Activated naive CD4-positive, alpha-beta T cell treated with anti-CD3 and anti-CD28 coated beads, Interleukin-2, amount 10 ng/mL, durations not matched to agents 7 days and 5 days (primary cell): ENCODE data around the gene PPP2R5A.

Experiments used
- CTCF ChIA-PET: fragments of 350-600 bp; sonication (Branson Sonifier 250); formaldehyde crosslinking; loops from one replicate; lab custom pipeline; 2021; ENCODE audit warnings: antibody characterized with exemption; lab: Charles Lee
- DNase-seq: peaks from one replicate; pipeline ENCODE4 v3.0.0-alpha.2; 2020
- H3K27ac Mint-ChIP-seq: one replicate; pipeline ENCODE4 v1.8.0; 2021; ENCODE audit warnings: mild to moderate bottlenecking, moderate library complexity, mixed read lengths
- H3K27me3 Mint-ChIP-seq: one replicate; pipeline ENCODE4 v1.8.0; 2021; ENCODE audit warnings: mild to moderate bottlenecking, mixed read lengths
- H3K36me3 Mint-ChIP-seq: one replicate; pipeline ENCODE4 v1.8.0; 2021; ENCODE audit warnings: mixed read lengths
- H3K4me1 Mint-ChIP-seq: one replicate; pipeline ENCODE4 v1.8.0; 2021; ENCODE audit warnings: mixed read lengths
- H3K4me3 Mint-ChIP-seq: one replicate; pipeline ENCODE4 v1.8.0; 2021; ENCODE audit warnings: mild to moderate bottlenecking, moderate library complexity, mixed read lengths
- H3K9me3 Mint-ChIP-seq: one replicate; pipeline ENCODE4 v1.8.0; 2021; ENCODE audit warnings: mixed read lengths

Gene PPP2R5A

DNA sequence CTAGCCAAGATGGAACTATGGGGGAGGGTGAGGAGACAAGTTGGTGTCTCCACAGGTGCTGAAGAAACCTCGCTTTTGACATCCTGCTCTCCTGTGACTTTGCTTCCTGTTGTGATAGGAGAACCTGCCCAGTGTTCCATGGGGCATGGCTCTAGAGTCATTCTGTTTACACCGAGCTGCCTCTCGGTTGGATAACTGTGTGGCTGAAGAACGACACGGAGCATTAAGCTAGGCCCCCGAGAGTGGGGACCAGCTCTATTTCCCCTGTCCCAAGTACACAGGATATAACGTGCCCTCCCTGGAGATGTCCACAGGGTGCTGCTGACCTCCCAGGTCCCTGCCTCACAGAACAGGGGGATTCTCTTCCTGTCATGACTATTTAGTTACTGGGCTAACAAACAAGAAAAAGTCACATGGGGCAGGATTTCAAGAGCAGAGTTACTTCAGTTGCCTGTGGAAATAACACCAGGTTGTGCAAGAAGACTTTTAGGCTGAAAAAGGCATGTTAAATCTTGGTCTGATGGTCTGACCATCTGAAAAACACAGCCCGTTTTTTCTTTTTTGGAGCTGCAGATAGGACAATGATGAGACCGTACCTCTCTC, 29.4 kb upstream of the PPP2R5A start:
- peaks cover 87% of the 10 kb centered on the region for H3K4me1 Mint-ChIP-seq
- peaks cover 12% of the 10 kb centered on the region for H3K36me3 Mint-ChIP-seq
- H3K4me3 Mint-ChIP-seq: peak overlapping the region; percentile 65
- peak overlapping the region; percentile 91 for H3K27ac Mint-ChIP-seq
- peak; percentile 45 for DNase-seq
- H3K9me3 Mint-ChIP-seq: peaks cover 10% of the 10 kb centered on the region
- CTCF ChIA-PET: interaction anchor here (0.6 to 1.1 kb wide), 5 partner anchors 30 to 221 kb away, joined by 3 to 4 read pairs (median 3); partner anchors contain the start of genes DTL and INTS7
- H3K27me3 Mint-ChIP-seq: no peaks in the 10 kb centered on the region

DNA sequence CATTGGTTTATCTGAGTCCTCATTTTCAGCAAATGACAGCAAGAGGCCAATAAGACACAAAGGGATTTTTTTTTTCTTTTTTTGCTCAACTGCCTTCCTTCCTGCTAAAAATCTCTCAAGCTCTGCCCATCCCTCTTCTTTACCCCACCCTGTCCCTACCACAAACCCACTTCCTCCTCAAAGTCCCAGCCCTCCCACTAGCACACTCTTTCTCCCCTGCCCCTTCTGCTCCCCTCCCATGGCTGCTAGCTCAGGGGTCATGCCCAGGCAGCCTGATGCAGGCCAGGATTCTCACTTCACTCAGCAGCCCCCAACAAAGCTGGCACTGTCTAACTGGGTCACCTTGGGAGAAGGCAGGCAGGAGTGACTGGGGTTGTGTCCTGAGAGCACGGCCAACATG, 28.8 kb upstream of the PPP2R5A start:
- Mint-ChIP-seq H3K4me3 (peak overlapping the region; percentile 65), H3K27ac (peak overlapping the region; percentile 91), H3K9me3 (peaks cover 10% of the 10 kb centered on the region), H3K4me1 (peaks cover 87% of the 10 kb centered on the region), H3K36me3 (peaks cover 12% of the 10 kb centered on the region), H3K27me3 (no peaks in the 10 kb centered on the region)
- peak; percentile 80 for DNase-seq
- CTCF ChIA-PET: interaction anchor here (0.7 to 1.1 kb wide), 5 partner anchors 21 to 35 kb away, joined by 3 to 4 read pairs (median 3); no protein-coding TSS in a partner anchor

DNA sequence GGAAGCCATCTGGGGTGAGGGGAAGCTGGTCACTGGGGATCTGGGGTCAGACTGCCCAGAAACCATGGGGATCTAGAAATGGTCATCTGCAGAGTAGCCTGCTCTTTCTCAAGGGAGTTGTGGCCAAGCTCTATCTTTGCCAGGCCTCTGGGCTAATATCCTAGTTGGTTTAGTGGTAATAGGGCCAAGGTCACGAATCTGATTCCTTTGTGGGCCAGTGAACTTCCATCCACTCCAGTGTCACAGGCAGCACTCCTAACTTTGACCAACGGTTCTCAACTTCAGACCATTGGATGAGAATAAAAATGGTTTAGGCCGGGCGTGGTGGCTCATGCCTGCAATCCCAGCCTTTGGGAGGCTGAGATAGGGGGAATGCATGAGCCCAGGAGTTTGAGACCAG, 28.1 kb upstream of the PPP2R5A start:
- Mint-ChIP-seq H3K4me1 (peaks cover 88% of the 10 kb centered on the region), H3K36me3 (peaks cover 10% of the 10 kb centered on the region), H3K27ac (peak overlapping the region; percentile 91), H3K4me3 (no peak overlapping the region), H3K9me3 (peaks cover 10% of the 10 kb centered on the region), H3K27me3 (no peaks in the 10 kb centered on the region)
- DNase-seq: no peak
- CTCF ChIA-PET: interaction anchor here (0.9 to 1.1 kb wide), 2 partner anchors 22 to 27 kb away, joined by 3 to 4 read pairs; no protein-coding TSS in a partner anchor

DNA sequence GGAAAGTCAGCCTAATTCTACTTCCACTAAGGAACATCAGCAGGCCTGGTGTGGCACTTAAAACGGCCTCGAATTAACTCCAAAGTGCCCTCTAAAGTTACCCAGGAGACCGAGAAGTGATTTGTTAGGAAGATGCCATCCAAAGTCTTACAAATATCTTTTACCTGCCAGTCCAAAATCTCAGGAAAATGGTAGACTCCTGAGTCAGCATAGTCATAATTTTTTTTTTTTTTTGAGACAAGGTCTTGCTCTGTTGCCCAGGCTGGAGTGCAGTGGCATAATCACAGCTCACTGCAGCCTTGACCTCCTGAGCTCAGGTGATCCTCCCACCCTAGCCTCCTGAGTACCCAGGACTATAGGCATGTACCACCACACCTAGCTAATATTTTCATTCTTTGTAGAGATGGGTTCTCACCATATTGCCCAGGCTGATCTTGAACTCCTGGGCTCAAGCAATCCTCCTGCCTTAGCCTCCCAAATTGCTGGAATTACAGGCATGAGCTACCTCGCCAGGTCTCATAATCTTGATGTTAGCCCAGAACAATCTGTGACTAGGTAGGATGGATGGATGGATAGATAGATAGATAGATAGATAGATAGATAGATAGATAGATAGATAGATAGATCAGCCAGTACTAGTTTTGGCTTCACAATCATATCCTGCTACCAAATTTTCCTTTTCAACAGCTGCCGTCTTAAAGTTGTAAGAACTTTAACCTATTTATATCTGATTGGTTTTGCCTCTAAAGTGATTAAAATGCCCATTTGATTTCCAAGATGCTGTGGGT, 25.3 kb upstream of the PPP2R5A start:
- H3K27me3 Mint-ChIP-seq: no peaks in the 10 kb centered on the region
- CTCF ChIA-PET: interaction anchor here (0.9 to 1.0 kb wide), 2 partner anchors 24 kb away, joined by 3 read pairs; no protein-coding TSS in a partner anchor
- peaks cover 63% of the 10 kb centered on the region for H3K4me1 Mint-ChIP-seq

DNA sequence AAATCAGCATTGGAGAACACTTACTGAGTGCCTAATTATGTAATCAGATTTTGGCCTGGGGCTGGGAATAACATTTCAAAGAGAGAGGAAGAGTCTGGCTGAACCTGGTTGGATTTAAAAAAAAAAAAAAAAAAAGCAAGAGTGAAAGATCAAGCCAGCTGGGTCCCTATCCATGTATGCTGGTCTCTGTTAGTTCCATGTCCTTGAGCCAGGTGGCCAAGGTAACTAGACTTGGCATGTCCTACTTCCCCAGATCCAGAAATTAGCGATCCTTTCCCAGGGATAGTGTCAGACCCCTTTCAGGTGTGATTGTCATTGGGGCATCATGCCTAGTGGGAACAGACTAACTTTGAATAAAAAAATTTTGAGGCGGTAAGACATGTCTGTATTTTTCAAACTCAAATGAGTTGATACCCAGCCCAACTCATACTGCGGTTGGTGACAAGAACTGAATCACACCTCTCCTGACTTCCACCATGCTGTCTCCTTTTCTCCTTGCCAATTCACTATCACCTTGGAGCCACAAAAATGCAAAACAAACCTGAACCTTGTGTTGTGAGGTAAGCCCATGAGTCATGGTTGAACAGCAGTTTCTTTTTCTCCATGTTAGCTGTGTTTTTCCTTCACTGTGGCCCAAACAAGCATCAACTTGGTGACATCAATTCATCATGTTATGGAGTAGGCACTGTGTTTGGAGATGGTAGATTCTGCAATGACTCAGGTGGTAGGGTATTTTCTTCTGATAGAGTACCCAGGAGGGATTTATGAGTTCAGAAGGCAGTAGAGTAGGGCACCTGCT, 24.5 kb upstream of the PPP2R5A start:
- peaks cover 10% of the 10 kb centered on the region for H3K36me3 Mint-ChIP-seq
- peaks cover 10% of the 10 kb centered on the region for H3K9me3 Mint-ChIP-seq
- CTCF ChIA-PET: interaction anchor here (0.6 to 0.9 kb wide), 3 partner anchors 19 to 31 kb away, joined by 3 read pairs; no protein-coding TSS in a partner anchor
- no peaks in the 10 kb centered on the region for H3K27me3 Mint-ChIP-seq
- H3K27ac Mint-ChIP-seq: peak overlapping the region; percentile 54
- DNase-seq: peak; percentile 26
- no peak overlapping the region for H3K4me3 Mint-ChIP-seq
- H3K4me1 Mint-ChIP-seq: peaks cover 55% of the 10 kb centered on the region

More for the DNA sequence above, 25.3 kb upstream of the PPP2R5A start:
- H3K4me3 Mint-ChIP-seq: no peak overlapping the region
- no peak for DNase-seq
- H3K27ac Mint-ChIP-seq: no peak overlapping the region
- H3K9me3 Mint-ChIP-seq: peaks cover 10% of the 10 kb centered on the region
- peaks cover 10% of the 10 kb centered on the region for H3K36me3 Mint-ChIP-seq

DNA sequence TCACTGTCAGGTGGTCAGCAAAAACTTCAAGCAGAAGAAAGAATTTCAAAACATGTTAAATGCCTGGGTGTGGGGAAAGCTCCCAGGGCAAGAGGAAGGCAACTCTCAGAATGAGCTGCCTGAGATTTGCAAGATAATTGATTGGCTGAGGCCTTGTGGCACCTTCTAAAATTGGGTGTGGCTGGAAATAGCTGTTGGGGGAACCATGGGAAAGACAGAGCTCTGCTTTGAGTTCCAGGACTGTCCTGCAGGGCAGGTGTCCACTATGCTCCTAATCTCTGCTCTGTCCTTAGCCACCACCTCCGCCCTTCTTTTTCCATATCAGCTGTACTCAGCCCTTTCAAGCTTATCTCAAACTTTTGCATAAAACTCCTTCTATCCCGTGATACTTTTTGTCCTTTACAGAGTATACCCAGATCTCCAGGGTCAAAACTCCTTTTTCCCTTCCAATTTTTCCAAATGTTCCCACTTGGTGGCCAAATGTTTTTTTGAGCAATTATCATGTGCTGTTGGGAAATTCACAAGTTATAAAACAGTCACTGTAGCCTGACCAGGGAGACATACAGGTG, 23.8 kb upstream of the PPP2R5A start:
- no peak for DNase-seq
- CTCF ChIA-PET: interaction anchor here (0.6 to 0.9 kb wide), 2 partner anchors 20 to 30 kb away, joined by 3 read pairs; no protein-coding TSS in a partner anchor
- Mint-ChIP-seq H3K4me3 (no peak overlapping the region), H3K4me1 (peaks cover 48% of the 10 kb centered on the region), H3K27me3 (peaks cover 6% of the 10 kb centered on the region), H3K9me3 (peaks cover 10% of the 10 kb centered on the region), H3K27ac (peak overlapping the region; percentile 54), H3K36me3 (peaks cover 10% of the 10 kb centered on the region)

DNA sequence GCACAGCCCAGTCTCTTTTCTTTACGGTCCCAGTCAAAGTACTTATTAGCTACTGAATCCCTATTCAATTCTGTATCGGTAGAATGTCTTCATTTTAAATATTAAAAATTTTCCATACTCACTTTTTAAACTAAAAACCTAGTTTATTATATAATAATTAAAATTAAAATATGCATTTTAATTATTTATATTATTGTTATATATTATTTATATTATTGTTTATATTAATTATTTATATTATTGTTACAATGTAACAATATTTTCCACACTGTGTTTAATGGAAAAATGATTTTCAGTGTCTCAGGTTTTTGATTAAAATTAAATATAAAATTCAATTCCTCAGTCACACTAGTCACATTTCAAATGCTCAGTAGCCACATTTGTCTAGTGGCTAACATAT, 18.2 kb upstream of the PPP2R5A start:
- no peak for DNase-seq
- Mint-ChIP-seq H3K36me3 (peaks cover 1% of the 10 kb centered on the region), H3K9me3 (no peaks in the 10 kb centered on the region), H3K4me1 (peaks cover 12% of the 10 kb centered on the region), H3K4me3 (no peak overlapping the region), H3K27ac (no peak overlapping the region), H3K27me3 (peaks cover 40% of the 10 kb centered on the region)
- CTCF ChIA-PET: interaction anchor here (0.6 to 0.8 kb wide), 3 partner anchors 17 to 572 kb away, joined by 3 read pairs; no protein-coding TSS in a partner anchor

DNA sequence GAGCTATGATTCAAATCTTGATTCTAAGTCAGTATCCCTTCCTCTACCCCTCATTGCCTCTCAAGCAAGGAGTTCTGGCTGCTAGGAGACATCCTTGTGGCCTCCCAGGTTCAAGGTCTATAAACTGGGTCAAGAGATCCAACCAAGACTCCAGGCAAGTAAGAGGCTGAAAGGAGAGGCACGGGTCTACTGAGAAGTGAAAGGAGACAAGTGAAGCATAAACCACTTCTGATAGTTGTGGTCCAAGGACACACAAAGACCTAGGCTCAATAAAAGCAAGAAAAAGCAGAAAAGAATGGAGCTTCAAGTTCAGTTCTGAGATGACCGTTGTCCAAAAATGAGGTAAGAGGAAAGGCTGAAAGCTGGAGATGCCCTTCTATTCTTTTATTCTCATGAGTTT, 17.8 kb upstream of the PPP2R5A start:
- Mint-ChIP-seq H3K9me3 (no peaks in the 10 kb centered on the region), H3K36me3 (peaks cover 1% of the 10 kb centered on the region), H3K27ac (no peak overlapping the region), H3K27me3 (peaks cover 40% of the 10 kb centered on the region), H3K4me3 (no peak overlapping the region), H3K4me1 (peaks cover 10% of the 10 kb centered on the region)
- CTCF ChIA-PET: interaction anchor here (0.6 to 0.8 kb wide), 3 partner anchors 17 to 572 kb away, joined by 3 read pairs; no protein-coding TSS in a partner anchor
- no peak for DNase-seq

DNA sequence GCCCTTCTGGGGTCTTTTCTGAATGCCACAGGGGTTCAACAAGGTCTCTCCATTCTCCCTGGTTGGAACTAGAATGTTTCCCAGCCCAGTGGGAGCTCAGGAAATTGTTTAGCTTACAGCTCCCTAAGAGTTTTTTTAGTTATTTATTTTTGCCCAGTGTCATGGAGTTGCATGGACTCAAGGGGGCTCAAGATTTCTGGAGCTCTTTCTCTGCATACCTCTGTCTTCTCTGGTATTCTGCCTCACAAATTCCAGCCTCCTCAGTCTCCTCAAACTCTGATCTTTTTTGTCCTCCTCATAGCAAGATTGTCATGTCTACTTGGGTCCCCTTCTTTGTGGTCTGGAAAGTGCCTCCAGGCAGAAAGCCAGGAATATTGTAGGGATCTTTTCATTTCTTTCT, 15.9 kb upstream of the PPP2R5A start:
- CTCF ChIA-PET: interaction anchor here (1.4 kb wide), 1 partner anchor 15 kb away, joined by 3 read pairs; no protein-coding TSS in a partner anchor
- H3K9me3 Mint-ChIP-seq: no peaks in the 10 kb centered on the region
- H3K36me3 Mint-ChIP-seq: peaks cover 1% of the 10 kb centered on the region
- no peak overlapping the region for H3K27ac Mint-ChIP-seq
- peaks cover 40% of the 10 kb centered on the region for H3K27me3 Mint-ChIP-seq
- no peak for DNase-seq
- no peak overlapping the region for H3K4me3 Mint-ChIP-seq
- H3K4me1 Mint-ChIP-seq: peaks cover 10% of the 10 kb centered on the region

DNA sequence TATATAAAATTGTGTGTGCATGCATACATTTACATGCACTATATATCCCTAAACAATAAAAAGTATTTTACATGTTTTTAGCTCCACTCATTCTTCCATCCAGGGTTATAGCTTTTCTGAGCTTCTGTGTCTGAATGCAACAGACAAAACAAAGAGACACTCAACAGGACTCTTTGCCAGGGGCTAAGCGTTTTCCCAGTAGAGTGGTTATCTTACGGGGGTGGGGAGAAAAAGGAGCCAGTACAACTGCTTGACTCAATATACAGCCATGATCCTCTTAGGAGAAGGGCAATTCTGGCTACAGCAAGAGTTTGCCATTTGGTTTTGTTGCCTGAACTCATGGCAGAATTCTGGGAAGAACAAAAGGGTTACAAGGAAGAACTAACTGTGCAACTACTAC, 14.6 kb upstream of the PPP2R5A start:
- Mint-ChIP-seq H3K4me1 (peaks cover 10% of the 10 kb centered on the region), H3K27me3 (peaks cover 40% of the 10 kb centered on the region), H3K9me3 (no peaks in the 10 kb centered on the region), H3K36me3 (peaks cover 1% of the 10 kb centered on the region), H3K27ac (no peak overlapping the region), H3K4me3 (no peak overlapping the region)
- CTCF ChIA-PET: interaction anchor here (2.3 kb wide), 1 partner anchor 14 kb away, joined by 8 read pairs; no protein-coding TSS in a partner anchor
- no peak for DNase-seq

DNA sequence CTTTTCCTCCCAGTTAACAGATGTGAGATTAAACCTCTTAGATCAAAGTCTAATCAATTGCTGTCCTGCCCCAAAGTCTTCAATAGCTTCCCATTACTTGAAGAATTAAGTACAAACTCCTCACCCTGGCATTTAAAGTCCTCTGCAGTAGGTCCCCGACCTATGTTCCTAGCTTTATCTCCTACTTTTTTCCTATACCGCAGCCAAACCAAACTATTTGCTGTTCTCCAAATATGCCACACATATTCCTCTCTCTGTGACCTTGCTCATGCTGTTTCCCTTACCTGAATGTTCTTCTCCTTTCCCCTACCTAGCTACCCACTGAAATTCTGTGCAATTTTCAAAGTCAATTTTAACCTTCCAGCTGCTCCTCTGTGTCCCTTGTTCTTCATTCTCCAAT, 14.0 kb upstream of the PPP2R5A start:
- Mint-ChIP-seq H3K4me1 (peaks cover 10% of the 10 kb centered on the region), H3K36me3 (peaks cover 1% of the 10 kb centered on the region), H3K27ac (no peak overlapping the region), H3K9me3 (no peaks in the 10 kb centered on the region), H3K27me3 (peaks cover 36% of the 10 kb centered on the region), H3K4me3 (no peak overlapping the region)
- DNase-seq: no peak
- CTCF ChIA-PET: interaction anchor here (2.3 kb wide), 1 partner anchor 13 kb away, joined by 8 read pairs; no protein-coding TSS in a partner anchor

DNA sequence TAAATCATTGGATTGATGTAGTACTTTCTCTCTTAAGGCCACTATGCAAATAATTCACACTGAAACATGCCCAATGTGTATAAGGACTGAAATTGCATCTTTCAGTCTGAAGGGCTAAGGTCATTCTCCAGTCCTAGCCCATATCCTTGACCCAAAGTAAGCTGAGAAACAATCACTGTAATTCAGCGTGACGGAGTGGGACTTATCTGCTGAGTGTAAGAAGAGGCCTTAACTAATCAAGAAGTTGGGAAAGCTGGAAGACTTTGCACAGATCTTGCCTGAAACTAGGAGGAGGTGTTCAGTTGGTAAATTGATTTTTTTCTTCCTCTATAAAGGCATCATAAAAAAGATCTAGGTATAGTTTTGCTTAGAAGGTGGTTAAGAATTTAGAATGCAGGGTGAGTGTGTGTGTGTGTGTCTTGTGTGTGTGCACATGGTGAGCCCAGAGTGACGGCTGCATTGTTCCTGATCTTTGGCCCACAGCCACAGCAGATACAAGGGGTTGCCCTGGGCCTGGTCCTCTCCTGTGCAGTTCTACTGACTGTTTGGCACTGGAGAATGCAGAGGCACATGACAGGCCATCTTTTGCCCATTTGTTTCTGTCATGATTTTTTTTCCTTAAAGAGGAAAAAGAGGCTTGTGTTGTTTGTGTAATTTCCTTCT, 13.3 kb upstream of the PPP2R5A start:
- CTCF ChIA-PET: interaction anchor here (2.3 kb wide), 1 partner anchor 12 kb away, joined by 8 read pairs; no protein-coding TSS in a partner anchor
- H3K4me1 Mint-ChIP-seq: peaks cover 8% of the 10 kb centered on the region

DNA sequence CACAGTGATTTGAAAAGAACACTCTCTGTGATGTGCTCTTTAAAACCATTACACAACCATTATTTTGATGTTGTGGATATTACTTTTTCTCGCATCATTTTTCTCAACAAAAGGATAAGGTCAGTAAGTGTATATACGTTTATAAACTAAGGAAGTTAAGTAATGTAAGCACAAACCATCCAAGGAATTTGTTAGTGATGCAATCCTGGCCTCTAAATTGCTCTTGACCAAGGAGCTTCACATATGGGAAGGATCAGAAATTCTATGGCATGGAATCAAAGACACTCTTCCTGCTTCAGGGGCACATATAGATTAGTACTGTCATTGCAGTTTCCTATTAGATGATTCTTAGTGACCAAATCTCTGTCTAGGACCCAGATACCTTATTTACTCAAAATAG, 3.6 kb upstream of the PPP2R5A start:
- CTCF ChIA-PET: no interaction called here
- Mint-ChIP-seq H3K27me3 (peaks cover 14% of the 10 kb centered on the region), H3K36me3 (peaks cover 15% of the 10 kb centered on the region), H3K4me3 (no peak overlapping the region), H3K4me1 (peaks cover 29% of the 10 kb centered on the region), H3K9me3 (no peaks in the 10 kb centered on the region), H3K27ac (no peak overlapping the region)
- DNase-seq: no peak

More for the DNA sequence above, 13.3 kb upstream of the PPP2R5A start:
- DNase-seq: no peak
- H3K4me3 Mint-ChIP-seq: no peak overlapping the region
- no peak overlapping the region for H3K27ac Mint-ChIP-seq
- H3K27me3 Mint-ChIP-seq: peaks cover 34% of the 10 kb centered on the region
- peaks cover 1% of the 10 kb centered on the region for H3K36me3 Mint-ChIP-seq
- H3K9me3 Mint-ChIP-seq: no peaks in the 10 kb centered on the region
